NCI-H128 (cell line): Measurements from ENCODE around the gene ALS2CL.

Experiments
- DNase-seq: peaks from one replicate; lab custom pipeline; 2025; ENCODE audit not compliant: unreplicated experiment; lab: John Stamatoyannopoulos, UW

Gene ALS2CL

GRCh38 chr3:46716461-46717441 is 23.3 kb upstream of the ALS2CL start:
- no peak for DNase-seq

GRCh38 chr3:46715507-46716175 is 22.2 kb upstream of the ALS2CL start:
- no peak for DNase-seq

GRCh38 chr3:46714728-46715506 is 21.4 kb upstream of the ALS2CL start:
- DNase-seq: no peak

- no peak for DNase-seq
Observed at GRCh38 chr3:46713898-46714552, 20.5 kb upstream of the ALS2CL start.

- no peak for DNase-seq
Observed at GRCh38 chr3:46713050-46713897, 19.8 kb upstream of the ALS2CL start.

GRCh38 chr3:46712191-46713049 is 18.9 kb upstream of the ALS2CL start:
- DNase-seq: no peak

- no peak for DNase-seq
Observed at GRCh38 chr3:46711760-46712159, 18.3 kb upstream of the ALS2CL start.

- no peak for DNase-seq
Observed at GRCh38 chr3:46711305-46711704, 17.8 kb upstream of the ALS2CL start.

GRCh38 chr3:46710671-46711295 is 17.3 kb upstream of the ALS2CL start:
- no peak for DNase-seq

GRCh38 chr3:46710229-46710628 is 16.8 kb upstream of the ALS2CL start:
- DNase-seq: no peak

- DNase-seq: no peak
Observed at GRCh38 chr3:46709721-46710120, 16.2 kb upstream of the ALS2CL start.

- DNase-seq: no peak
Observed at GRCh38 chr3:46709157-46709654, 15.7 kb upstream of the ALS2CL start.

- DNase-seq: no peak
Observed at GRCh38 chr3:46708401-46709156, 15.1 kb upstream of the ALS2CL start.

GRCh38 chr3:46707601-46708011 is 14.1 kb upstream of the ALS2CL start:
- no peak for DNase-seq

GRCh38 chr3:46706771-46707582 is 13.5 kb upstream of the ALS2CL start:
- DNase-seq: no peak

GRCh38 chr3:46705751-46706552 is 12.5 kb upstream of the ALS2CL start:
- DNase-seq: no peak
